ENCODE measurements around the gene IRX4. TPM values are rescaled to one million over a fixed set of nuclear protein-coding genes. Genes with fewer than 3 reads are reported as not detected.
A peak's percentile ranks its signal among the peaks of the same experiment; 100 is the strongest.

IRX4 gene
- total RNA-seq, 3 donors from 2014 or later, result not detected

- Histone ChIP-seq H3K4me1 (ENCODE audit: low read depth) (peaks cover 14% of the 10 kb centered on the region), H3K36me3 (ENCODE audit: low read depth) (no peaks in the 10 kb centered on the region), H3K4me3 (no peak overlapping the region), H3K9me3 (no peaks in the 10 kb centered on the region)
- DNase-seq (no peak), ATAC-seq (no peak)
- TF ChIP-seq, protein P1, sequence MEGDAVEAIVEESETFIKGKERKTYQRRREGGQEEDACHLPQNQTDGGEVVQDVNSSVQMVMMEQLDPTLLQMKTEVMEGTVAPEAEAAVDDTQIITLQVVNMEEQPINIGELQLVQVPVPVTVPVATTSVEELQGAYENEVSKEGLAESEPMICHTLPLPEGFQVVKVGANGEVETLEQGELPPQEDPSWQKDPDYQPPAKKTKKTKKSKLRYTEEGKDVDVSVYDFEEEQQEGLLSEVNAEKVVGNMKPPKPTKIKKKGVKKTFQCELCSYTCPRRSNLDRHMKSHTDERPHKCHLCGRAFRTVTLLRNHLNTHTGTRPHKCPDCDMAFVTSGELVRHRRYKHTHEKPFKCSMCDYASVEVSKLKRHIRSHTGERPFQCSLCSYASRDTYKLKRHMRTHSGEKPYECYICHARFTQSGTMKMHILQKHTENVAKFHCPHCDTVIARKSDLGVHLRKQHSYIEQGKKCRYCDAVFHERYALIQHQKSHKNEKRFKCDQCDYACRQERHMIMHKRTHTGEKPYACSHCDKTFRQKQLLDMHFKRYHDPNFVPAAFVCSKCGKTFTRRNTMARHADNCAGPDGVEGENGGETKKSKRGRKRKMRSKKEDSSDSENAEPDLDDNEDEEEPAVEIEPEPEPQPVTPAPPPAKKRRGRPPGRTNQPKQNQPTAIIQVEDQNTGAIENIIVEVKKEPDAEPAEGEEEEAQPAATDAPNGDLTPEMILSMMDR (IDR thresholded peaks at IDR 0.05), result no peak
- intact Hi-C loops (cut with DNase I, micrococcal nuclease), result no loop called here
These were observed 2.1 kb upstream of the IRX4 start for GRCh38 chr5:1884678-1885403.

DNA sequence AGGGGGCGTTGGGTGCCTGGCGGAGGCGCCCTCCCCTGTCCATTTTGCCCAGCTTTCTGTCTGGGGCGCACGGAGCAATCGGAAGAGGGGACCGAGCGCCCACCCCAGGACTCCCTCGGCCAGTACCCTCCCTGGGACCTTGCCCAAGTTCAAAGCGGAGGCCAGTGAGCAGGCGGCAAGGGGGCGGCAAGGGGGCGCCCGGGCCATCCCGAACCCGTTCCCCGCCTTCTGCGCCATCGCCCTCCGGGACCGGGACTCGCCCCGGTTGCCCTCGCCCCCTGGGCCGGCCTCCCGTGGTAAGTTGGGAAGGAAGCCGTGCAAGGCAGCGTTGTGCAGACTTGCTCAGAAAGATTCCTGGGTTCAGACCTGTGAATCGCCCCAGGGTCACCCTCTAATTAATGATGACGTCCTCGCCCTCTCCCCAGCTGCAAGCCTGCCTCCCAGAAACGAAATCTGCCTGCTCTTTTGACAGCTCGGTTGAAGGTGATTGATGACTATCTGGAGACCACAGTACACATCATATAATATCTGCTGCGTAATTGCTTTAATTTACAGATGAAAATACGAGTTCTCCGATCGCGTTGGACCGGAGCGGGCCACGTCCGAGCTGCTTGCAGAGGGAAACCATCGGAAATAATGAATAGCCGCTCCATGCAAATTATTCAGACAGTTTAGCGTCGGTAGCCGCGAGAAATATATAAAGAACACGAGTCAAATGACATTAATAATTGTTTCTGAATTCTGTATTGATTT lies 1.4 kb upstream of the IRX4 start:
- no peak for ATAC-seq
- peaks cover 14% of the 10 kb centered on the region for H3K4me1 ChIP-seq (ENCODE audit: low read depth)
- TF ChIP-seq, protein P1 (IDR thresholded peaks at IDR 0.05), result no peak
- H3K36me3 ChIP-seq (ENCODE audit: low read depth), result no peaks in the 10 kb centered on the region
- intact Hi-C loops (cut with DNase I, micrococcal nuclease), result no loop called here
- no peak overlapping the region for H3K4me3 ChIP-seq
- DNase-seq, result no peak
- no peaks in the 10 kb centered on the region for H3K9me3 ChIP-seq

DNA sequence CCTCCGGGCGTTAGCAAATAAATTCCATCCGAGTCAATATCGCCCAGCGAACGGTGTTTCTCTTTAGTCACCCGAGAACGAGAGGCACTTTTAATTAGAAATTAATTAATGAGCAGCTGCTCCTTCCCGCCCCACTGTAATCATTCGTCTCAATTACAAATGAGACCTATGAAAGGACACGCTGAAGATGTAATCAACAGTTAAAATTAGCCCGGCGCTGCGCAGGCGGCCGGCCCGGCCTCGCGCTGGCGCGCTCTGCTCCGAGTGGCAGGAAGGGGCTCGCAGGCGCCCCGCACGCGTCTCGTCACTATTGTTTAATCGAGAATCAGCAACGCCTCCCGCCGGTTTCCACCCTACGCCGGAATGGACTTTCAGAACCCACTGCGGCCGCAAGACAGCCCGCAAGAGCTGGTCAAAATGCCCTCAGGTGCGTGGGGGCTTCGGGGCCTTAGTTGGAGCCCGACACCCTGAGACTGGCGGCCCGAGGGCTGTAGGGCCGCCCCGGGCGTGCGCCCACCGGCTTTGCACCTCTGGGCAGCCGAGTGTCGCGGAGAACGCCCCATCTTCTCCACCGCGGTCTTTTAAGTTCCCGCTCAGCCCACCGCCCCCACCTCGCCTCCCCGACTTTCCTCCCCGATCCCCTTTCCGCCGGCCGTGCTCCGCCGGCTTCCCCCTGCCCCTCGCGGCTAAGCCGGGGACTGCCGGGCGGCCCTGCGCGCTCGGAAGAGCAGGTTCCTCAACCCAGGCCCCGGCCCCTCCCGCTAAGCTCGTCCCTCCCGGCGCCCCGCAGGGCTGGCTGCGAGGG lies 597 bp upstream of the IRX4 start:
- Histone ChIP-seq H3K36me3 (ENCODE audit: low read depth) (no peaks in the 10 kb centered on the region), H3K9me3 (no peaks in the 10 kb centered on the region), H3K4me3 (no peak overlapping the region), H3K4me1 (ENCODE audit: low read depth) (peaks cover 14% of the 10 kb centered on the region)
- intact Hi-C loops (cut with DNase I, micrococcal nuclease), result no loop called here
- no peak for ATAC-seq
- TF ChIP-seq, protein P1 (IDR thresholded peaks at IDR 0.05), result no peak
- peak in 1 of 3 donors; percentile 25 for DNase-seq

DNA sequence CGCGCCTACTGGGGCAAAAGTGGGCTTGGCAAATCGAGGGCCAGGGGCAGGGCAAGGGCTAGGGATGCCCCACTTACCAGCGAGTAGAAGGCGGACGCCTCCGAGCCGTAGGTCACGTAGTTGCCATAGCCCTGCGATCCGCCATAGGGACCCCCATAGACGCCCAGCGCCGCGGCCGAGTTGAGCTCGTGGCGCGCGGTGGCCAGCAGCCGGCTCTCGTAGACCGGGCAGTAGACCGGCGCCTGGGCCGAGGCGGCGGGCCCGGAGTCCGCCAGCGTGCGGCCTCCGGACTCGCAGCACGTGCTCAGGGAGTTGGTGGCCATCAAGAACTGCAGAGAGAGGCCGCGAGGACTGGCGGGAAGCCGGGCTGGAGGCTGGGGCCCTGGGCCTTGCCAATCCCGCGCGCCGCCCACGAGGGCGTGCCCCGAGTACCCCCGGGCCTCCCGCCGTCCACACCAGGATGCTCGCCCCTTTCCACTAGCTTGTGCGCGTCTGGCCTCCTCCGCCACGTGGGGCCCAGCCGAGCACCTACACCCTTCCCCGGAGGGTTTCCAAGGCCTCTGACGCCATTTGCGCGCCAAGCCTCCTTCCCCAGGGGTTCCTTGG lies 891 bp downstream of the IRX4 start:
- TF ChIP-seq, protein P1 (IDR thresholded peaks at IDR 0.05), result no peak
- no peak overlapping the region for H3K4me3 ChIP-seq
- intact Hi-C loops (cut with DNase I, micrococcal nuclease), result no loop called here
- no peaks in the 10 kb centered on the region for H3K36me3 ChIP-seq (ENCODE audit: low read depth)
- no peaks in the 10 kb centered on the region for H3K9me3 ChIP-seq
- DNase-seq, result peak in 1 of 3 donors; percentile 28
- no peak for ATAC-seq
- peaks cover 14% of the 10 kb centered on the region for H3K4me1 ChIP-seq (ENCODE audit: low read depth)

DNA sequence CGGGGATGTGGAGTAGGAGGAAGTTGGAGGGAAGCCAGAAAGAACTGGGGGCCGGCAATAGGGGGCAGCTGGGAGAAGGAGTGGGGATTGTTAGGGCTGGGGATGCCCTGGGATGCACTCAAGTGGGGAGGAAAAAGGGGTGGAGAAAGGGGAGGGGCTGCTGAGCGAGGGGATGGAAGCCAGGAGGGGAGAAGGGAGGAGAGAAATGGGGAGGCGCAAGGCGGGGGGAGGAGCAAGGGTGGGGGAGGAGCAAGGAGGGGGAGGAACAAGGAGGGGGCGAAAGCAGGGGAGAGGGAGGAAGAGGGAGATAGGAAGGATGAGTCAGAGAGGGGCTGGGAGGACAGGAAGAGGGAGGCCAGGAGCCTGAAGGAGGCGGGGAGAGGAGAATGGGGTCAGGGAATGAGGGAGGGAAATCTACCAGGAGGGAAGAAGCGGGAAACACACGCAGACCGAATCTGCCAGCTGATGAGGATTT lies 1.6 kb downstream of the IRX4 start:
- intact Hi-C loops (cut with DNase I, micrococcal nuclease), result no loop called here
- DNase-seq (peak in 1 of 3 donors; percentile 12), ATAC-seq (no peak)
- Histone ChIP-seq H3K4me3 (no peak overlapping the region), H3K4me1 (ENCODE audit: low read depth) (peaks cover 14% of the 10 kb centered on the region), H3K9me3 (no peaks in the 10 kb centered on the region), H3K36me3 (ENCODE audit: low read depth) (no peaks in the 10 kb centered on the region)
- TF ChIP-seq, protein P1 (IDR thresholded peaks at IDR 0.05), result no peak

Data from mucosa of descending colon (tissue), 3 donors.